HepG2 (cell line): ENCODE results near the gene WNT1. TPM values are rescaled to one million over a fixed set of nuclear protein-coding genes. Genes with fewer than 3 reads are reported as not detected.
A peak's percentile ranks its signal among the peaks of the same experiment; 100 is the strongest.

Experiments
- ARHGAP35 ChIP-seq: sonication (generic); formaldehyde crosslinking; IDR thresholded peaks from 2 replicates; pipeline ENCODE4 v1.9.0; 2022; ENCODE audit warnings: mild to moderate bottlenecking, inconsistent platforms, moderate library complexity, missing genetic modification reagents, borderline replicate concordance
- ATF4 ChIP-seq, 2 experiments: fragments of 450-650 bp in 1 of 2; sonication (generic) in 1 of 2; formaldehyde crosslinking; IDR thresholded peaks; 2 replicates each; pipeline versions ENCODE4 v1.5.0 to v1.8.0; 2020 to 2022; ENCODE audit warnings: mild to moderate bottlenecking in 1 of 2, missing genetic modification reagents in 1 of 2
- CBX5 ChIP-seq: sonication (generic); formaldehyde crosslinking; IDR thresholded peaks from 2 replicates; pipeline ENCODE4 v1.4.0; 2020; ENCODE audit warnings: missing genetic modification reagents, borderline replicate concordance
- E2F5 ChIP-seq: sonication (generic); formaldehyde crosslinking; conservative IDR thresholded peaks from 2 replicates; pipeline ENCODE4 v1.4.0; 2020; ENCODE audit warnings: missing genetic modification reagents
- ETV5 ChIP-seq: IDR thresholded peaks from 2 replicates; pipeline ENCODE4 v1.6.1; 2018; ENCODE audit warnings: missing biosample characterization, missing genetic modification reagents, inconsistent platforms, borderline replicate concordance
- EZH2 ChIP-seq: conservative IDR thresholded peaks from 2 replicates; pipeline ENCODE4 v1.6.1; 2012; ENCODE audit warnings: mild to moderate bottlenecking, low read depth, low read length, moderate library complexity
- HNRNPLL ChIP-seq: fragments of 200-400 bp; formaldehyde crosslinking; IDR thresholded peaks from 2 replicates; pipeline ENCODE4 v1.6.1; 2017; ENCODE audit warnings: mild to moderate bottlenecking, low read depth, low read length; ENCODE audit not compliant: poor library complexity, severe bottlenecking
- IKZF1 ChIP-seq: fragments of 450-650 bp; IDR thresholded peaks from 2 replicates; pipeline ENCODE4 v1.7.1; 2016
- KDM3A ChIP-seq: IDR thresholded peaks from 2 replicates; pipeline ENCODE4 v1.6.1; 2018; ENCODE audit warnings: low read depth, missing compliant biosample characterization
- MBD4 ChIP-seq: IDR thresholded peaks from 2 replicates; pipeline ENCODE4 v1.6.1; 2012; ENCODE audit warnings: low read length, inconsistent platforms, borderline replicate concordance
- MTA1 ChIP-seq: sonication (generic); formaldehyde crosslinking; IDR thresholded peaks from 2 replicates; pipeline ENCODE4 v1.4.0; 2020; ENCODE audit warnings: missing genetic modification reagents, mild to moderate bottlenecking, borderline replicate concordance
- NAIF1 ChIP-seq: sonication (generic); formaldehyde crosslinking; IDR thresholded peaks from 2 replicates; pipeline ENCODE4 v1.5.0; 2020; ENCODE audit warnings: mild to moderate bottlenecking, missing genetic modification reagents, borderline replicate concordance
- NRL ChIP-seq: sonication (generic); formaldehyde crosslinking; IDR thresholded peaks from 2 replicates; pipeline ENCODE4 v1.5.0; 2020; ENCODE audit warnings: missing genetic modification reagents, mild to moderate bottlenecking, moderate library complexity, borderline replicate concordance
- RBM22 ChIP-seq: fragments of 200-400 bp; formaldehyde crosslinking; optimal IDR thresholded peaks from 2 replicates; pipeline ENCODE3; 2017; ENCODE audit warnings: mild to moderate bottlenecking, low read length, moderate library complexity
- REL ChIP-seq: sonication (generic); formaldehyde crosslinking; conservative IDR thresholded peaks from 2 replicates; pipeline ENCODE4 v1.8.0; 2022; ENCODE audit warnings: mild to moderate bottlenecking, missing genetic modification reagents, moderate library complexity
- REPIN1 ChIP-seq: sonication (generic); formaldehyde crosslinking; IDR thresholded peaks from 2 replicates; pipeline ENCODE4 v1.8.0; 2022; ENCODE audit warnings: missing genetic modification reagents, low read depth, mild to moderate bottlenecking, borderline replicate concordance
- SMAD9 ChIP-seq: sonication (generic); formaldehyde crosslinking; IDR thresholded peaks from 2 replicates; pipeline ENCODE4 v1.5.1; 2020; ENCODE audit warnings: mild to moderate bottlenecking, missing genetic modification reagents
- SRF ChIP-seq: IDR thresholded peaks from 2 replicates; pipeline ENCODE4 v1.6.1; 2011; ENCODE audit warnings: mild to moderate bottlenecking, low read depth, low read length, moderate library complexity
- SUZ12 ChIP-seq: fragments of 150-350 bp; IDR thresholded peaks from 2 replicates; pipeline ENCODE4 v1.6.1; 2014; ENCODE audit warnings: low read depth, low read length
- THAP11 ChIP-seq: IDR thresholded peaks from 2 replicates; pipeline ENCODE4 v1.6.1; 2016; ENCODE audit warnings: missing biosample characterization, missing genetic modification reagents
- U2AF1 ChIP-seq: fragments of 200-400 bp; formaldehyde crosslinking; optimal IDR thresholded peaks from 2 replicates; pipeline ENCODE3; 2017; ENCODE audit warnings: mild to moderate bottlenecking, low read depth, low read length
- ZNF543 ChIP-seq: sonication (generic); formaldehyde crosslinking; IDR thresholded peaks from 2 replicates; pipeline ENCODE4 v1.4.0; 2020; ENCODE audit warnings: mild to moderate bottlenecking, missing genetic modification reagents
- ZNF598 ChIP-seq: sonication (generic); formaldehyde crosslinking; IDR thresholded peaks from 2 replicates; pipeline ENCODE4 v1.5.1; 2020; ENCODE audit warnings: mild to moderate bottlenecking, missing genetic modification reagents, borderline replicate concordance
- ZNF644 ChIP-seq: IDR thresholded peaks from 2 replicates; pipeline ENCODE4 v1.6.1; 2016; ENCODE audit warnings: low read depth
- polyA plus RNA-seq, 8 experiments: library from polyadenylated mRNA; depleted of rRNA in 3 of 8; stranded (reverse) in 7 of 8; unstranded in 1 of 8; fragments of >200 nt; fragmentation: Illumina TruSeq in 4 of 8; extraction: Trizol in 4 of 8; gene quantifications; 2 replicates each; pipeline versions ENCODE4 v1.2.1 to v1.2.3, GENCODE V29; 2011 to 2016; ENCODE audit warnings: low read depth in 4 of 8, missing spikeins in 1 of 8, mixed read lengths in 1 of 8; ENCODE audit not compliant: insufficient read depth in 1 of 8
- total RNA-seq, 5 experiments: library from RNA; depleted of rRNA; stranded (reverse); fragments of >200 nt; fragmentation: Illumina TruSeq; extraction: Trizol; gene quantifications; 2 replicates each; pipeline ENCODE4 v1.2.3, GENCODE V29; 2016; ENCODE audit warnings: low read depth in 1 of 5
- TF ChIP-seq, protein P1 (sequence below): sonication (generic); formaldehyde crosslinking; IDR thresholded peaks from 2 replicates; pipeline ENCODE4 v1.5.1; 2020; ENCODE audit warnings: mild to moderate bottlenecking, missing genetic modification reagents, moderate library complexity

Gene WNT1
- total and polyA plus RNA-seq, 2 of the 13 experiments (the other 11 are each of a cell fraction or from before 2014, with no cell fraction given): not detected

DNA sequence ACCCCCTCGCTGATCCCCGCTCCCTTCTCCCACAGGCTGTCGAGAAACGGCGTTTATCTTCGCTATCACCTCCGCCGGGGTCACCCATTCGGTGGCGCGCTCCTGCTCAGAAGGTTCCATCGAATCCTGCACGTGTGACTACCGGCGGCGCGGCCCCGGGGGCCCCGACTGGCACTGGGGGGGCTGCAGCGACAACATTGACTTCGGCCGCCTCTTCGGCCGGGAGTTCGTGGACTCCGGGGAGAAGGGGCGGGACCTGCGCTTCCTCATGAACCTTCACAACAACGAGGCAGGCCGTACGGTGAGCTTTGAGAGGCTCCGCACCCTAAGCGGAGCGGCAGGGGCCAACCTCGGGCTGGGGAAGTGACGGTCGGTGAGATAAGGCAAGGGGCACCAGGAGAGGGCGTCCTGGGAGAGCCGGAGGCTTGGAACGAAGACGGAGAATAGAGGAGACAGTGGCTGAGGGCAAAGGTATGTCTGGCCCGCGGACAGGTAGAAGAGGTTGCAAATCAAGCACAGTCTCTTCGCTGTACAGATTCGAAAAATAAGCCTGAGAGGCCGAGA is 2.3 kb downstream of the WNT1 start (continued):
- TF ChIP-seq HNRNPLL (peak; percentile 80), EZH2 (no peak; the same call in none of the 2 replicates), KDM3A (CRISPR knock-in tag) (no peak), ZNF543 (CRISPR knock-in tag) (no peak), ZNF644 (CRISPR knock-in tag) (no peak), U2AF1 (no peak), SMAD9 (CRISPR knock-in tag) (no peak), REPIN1 (CRISPR knock-in tag) (no peak), NAIF1 (CRISPR knock-in tag) (no peak), E2F5 (CRISPR knock-in tag) (no peak), REL (no peak), MTA1 (CRISPR knock-in tag) (0 out of 2 replicates have a peak, but pooled peaks have one; percentile 21), THAP11 (CRISPR knock-in tag) (no peak), IKZF1 (no peak), ZNF598 (CRISPR knock-in tag) (no peak), ATF4 (CRISPR knock-in tag; IDR thresholded peaks at IDR 0.05) (no peak), SRF (no peak), MBD4 (no peak), NRL (CRISPR knock-in tag) (no peak), CBX5 (CRISPR knock-in tag) (no peak), ARHGAP35 (CRISPR knock-in tag) (no peak), RBM22 (no peak), SUZ12 (no peak), ETV5 (CRISPR knock-in tag) (no peak)
- TF ChIP-seq, protein P1, sequence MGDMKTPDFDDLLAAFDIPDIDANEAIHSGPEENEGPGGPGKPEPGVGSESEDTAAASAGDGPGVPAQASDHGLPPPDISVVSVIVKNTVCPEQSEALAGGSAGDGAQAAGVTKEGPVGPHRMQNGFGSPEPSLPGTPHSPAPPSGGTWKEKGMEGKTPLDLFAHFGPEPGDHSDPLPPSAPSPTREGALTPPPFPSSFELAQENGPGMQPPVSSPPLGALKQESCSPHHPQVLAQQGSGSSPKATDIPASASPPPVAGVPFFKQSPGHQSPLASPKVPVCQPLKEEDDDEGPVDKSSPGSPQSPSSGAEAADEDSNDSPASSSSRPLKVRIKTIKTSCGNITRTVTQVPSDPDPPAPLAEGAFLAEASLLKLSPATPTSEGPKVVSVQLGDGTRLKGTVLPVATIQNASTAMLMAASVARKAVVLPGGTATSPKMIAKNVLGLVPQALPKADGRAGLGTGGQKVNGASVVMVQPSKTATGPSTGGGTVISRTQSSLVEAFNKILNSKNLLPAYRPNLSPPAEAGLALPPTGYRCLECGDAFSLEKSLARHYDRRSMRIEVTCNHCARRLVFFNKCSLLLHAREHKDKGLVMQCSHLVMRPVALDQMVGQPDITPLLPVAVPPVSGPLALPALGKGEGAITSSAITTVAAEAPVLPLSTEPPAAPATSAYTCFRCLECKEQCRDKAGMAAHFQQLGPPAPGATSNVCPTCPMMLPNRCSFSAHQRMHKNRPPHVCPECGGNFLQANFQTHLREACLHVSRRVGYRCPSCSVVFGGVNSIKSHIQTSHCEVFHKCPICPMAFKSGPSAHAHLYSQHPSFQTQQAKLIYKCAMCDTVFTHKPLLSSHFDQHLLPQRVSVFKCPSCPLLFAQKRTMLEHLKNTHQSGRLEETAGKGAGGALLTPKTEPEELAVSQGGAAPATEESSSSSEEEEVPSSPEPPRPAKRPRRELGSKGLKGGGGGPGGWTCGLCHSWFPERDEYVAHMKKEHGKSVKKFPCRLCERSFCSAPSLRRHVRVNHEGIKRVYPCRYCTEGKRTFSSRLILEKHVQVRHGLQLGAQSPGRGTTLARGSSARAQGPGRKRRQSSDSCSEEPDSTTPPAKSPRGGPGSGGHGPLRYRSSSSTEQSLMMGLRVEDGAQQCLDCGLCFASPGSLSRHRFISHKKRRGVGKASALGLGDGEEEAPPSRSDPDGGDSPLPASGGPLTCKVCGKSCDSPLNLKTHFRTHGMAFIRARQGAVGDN (CRISPR knock-in tag): peak; percentile 51; the same call in 1 of the 2 replicates
